NCI-H187 treated with DMSO at 0.1 percent for 48 hours (cell line): ENCODE measurements around the gene DENND4B.
"Not testable (repeated sequence)": the region's sequence is repeated elsewhere in the genome, so short reads cannot be mapped to it uniquely, and the experiment has no call there.

Experiments
- DNase-seq: peaks from one replicate; lab custom pipeline; 2025; lab: John Stamatoyannopoulos, UW

DENND4B gene, protein sequence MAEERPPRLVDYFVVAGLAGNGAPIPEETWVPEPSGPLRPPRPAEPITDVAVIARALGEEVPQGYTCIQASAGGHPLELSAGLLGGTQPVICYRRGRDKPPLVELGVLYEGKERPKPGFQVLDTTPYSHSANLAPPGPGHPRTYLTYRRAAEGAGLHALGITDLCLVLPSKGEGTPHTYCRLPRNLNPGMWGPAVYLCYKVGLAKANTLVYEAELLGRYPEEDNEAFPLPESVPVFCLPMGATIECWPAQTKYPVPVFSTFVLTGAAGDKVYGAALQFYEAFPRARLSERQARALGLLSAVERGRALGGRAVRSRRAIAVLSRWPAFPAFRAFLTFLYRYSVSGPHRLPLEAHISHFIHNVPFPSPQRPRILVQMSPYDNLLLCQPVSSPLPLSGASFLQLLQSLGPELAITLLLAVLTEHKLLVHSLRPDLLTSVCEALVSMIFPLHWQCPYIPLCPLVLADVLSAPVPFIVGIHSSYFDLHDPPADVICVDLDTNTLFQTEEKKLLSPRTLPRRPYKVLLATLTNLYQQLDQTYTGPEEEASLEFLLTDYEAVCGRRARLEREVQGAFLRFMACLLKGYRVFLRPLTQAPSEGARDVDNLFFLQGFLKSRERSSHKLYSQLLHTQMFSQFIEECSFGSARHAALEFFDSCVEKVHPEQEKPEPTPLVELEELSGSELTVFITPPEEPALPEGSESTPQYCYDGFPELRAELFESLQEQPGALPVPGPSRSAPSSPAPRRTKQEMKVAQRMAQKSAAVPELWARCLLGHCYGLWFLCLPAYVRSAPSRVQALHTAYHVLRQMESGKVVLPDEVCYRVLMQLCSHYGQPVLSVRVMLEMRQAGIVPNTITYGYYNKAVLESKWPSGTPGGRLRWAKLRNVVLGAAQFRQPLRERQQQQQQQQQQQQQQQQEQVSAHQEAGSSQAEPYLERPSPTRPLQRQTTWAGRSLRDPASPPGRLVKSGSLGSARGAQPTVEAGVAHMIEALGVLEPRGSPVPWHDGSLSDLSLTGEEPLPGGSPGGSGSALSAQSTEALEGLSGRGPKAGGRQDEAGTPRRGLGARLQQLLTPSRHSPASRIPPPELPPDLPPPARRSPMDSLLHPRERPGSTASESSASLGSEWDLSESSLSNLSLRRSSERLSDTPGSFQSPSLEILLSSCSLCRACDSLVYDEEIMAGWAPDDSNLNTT (N-terminal part only)

GRCh38 chr1:153946622-153947241, at the start of gene DENND4B:
TSS of gene DENND4B (minus strand) at chr1:153946718. CDS start at chr1:153944374, 2,344 bp downstream.
- peak; percentile 36 for DNase-seq

DNA sequence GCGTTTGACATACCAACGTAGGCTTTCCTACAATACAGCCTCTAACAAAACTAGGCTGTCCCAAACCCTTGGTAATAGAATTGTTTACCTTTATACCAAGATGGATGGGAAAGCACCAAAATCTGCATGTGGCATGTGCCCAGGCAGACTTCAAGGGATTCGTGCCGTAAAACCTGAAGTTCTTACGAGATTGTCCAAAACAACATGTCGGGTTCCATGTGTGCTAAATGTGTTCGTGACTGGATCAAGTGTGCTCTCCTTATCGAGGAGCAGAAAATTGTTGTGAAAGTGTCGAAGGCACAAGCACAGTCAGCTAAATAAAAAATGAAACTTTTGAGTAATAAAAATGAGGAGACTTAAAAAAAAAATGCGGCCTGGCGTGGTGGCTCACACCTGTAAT, 49.1 kb upstream of the DENND4B start:
- DNase-seq, result no peak

DNA sequence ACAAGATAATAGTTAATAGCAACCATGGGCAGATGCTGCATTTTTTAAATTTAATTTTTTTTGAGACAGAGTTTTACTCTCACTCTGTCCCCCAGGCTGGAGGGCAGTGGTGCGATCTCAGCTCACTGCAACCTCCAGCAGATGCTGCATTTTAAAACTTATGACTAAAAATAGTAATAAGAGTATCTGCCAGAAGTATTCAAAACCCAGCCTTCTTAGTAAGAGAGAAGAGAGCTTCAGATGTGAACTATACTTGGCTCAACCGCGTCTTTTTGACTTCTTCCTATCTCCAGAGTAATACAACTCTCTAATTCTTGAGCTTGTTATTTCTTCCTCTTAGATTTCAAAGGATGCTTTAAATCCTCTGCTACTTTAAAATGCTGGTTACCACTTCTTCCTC, 48.7 kb upstream of the DENND4B start:
- no peak for DNase-seq

DNA sequence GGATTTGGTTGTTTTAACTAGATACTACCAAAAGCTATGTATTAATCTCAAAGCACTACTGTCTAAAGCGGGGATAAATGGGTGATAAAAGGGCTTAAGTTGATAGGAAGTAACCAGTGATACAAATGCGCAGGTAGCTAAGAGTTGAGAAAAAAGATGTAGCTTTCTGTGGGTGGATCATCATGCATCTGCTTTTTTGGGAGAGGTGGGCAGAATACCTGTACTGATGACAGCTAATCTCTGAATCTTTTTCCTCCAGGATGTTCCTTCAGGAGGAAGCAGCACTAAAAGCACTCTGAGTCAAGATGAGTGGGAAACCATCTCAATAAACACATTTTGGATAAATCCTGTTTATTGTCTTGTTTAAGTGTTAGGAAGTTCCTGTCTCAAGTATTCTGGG, 45.3 kb upstream of the DENND4B start:
- DNase-seq, result no peak

GRCh38 chr1:153991151-153991630, 44.7 kb upstream of the DENND4B start:
- DNase-seq, result no peak

- peak; percentile 99 for DNase-seq
These were observed 44.1 kb upstream of the DENND4B start, which contains the start of gene RPS27 for GRCh38 chr1:153990468-153991150. TSS of gene RPS27 (plus strand) at chr1:153990762. CDS start at chr1:153990797, 35 bp downstream.

GRCh38 chr1:153987621-153988020, 41.1 kb upstream of the DENND4B start:
- DNase-seq, result no peak

- no peak for DNase-seq
These were observed 39.6 kb upstream of the DENND4B start, which contains the start of gene RAB13 for GRCh38 chr1:153985941-153986761. TSS of gene RAB13 (minus strand) at chr1:153986339. CDS start at chr1:153986236, 103 bp downstream.

DNA sequence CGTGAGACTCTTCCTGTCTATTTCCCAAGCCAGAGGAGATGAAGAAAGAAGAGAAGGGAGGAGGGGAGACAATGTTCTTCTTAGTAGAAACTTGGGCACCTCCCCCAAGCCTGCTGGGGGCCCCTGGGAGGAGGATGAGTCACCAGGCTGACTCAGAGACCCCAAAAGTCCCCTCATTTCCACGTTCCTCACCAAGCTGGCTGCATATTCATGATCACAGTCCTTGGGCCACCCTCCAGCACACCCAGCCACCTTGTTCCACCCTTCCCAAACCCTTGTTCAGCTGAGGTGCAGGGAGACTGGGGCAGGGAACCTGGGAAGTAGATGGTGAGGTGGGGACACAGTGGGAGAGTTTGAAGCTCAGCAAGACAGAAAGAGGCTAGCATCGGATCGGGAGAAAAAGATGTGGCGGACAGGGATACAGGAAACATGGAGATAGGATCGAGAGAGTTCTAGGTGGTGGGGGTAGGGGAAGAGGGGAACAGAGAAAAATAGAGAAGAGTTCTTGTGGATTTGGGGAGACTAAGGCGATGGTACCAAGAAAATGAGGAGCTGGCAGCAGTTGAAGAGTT, 38.9 kb upstream of the DENND4B start:
- DNase-seq, result no peak

GRCh38 chr1:153984123-153984894, 37.8 kb upstream of the DENND4B start:
- DNase-seq, result no peak

DNA sequence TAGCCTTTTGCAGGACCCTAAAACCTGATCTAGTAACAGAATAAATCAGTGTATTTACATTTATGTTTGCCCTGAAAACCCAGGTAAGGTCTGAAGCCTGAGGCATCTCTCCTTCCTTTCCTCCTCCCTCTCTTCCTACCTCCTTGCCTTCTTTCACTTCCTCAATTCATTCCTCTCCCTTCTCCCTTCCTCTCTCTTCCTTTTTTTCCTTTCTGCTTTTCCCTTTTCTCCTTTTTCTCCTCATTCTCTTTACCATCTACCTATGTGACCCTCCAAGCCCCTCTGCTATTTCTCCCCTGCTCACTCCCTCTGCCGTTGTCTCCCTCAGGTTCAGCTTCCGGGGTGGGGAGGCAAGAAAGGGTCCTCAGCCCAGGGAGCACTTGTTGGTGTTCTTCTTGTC, 35.2 kb upstream of the DENND4B start:
- DNase-seq, result not testable (repeated sequence)

- DNase-seq, result not testable (repeated sequence)
These were observed 32.6 kb upstream of the DENND4B start for GRCh38 chr1:153979091-153979490.

DNA sequence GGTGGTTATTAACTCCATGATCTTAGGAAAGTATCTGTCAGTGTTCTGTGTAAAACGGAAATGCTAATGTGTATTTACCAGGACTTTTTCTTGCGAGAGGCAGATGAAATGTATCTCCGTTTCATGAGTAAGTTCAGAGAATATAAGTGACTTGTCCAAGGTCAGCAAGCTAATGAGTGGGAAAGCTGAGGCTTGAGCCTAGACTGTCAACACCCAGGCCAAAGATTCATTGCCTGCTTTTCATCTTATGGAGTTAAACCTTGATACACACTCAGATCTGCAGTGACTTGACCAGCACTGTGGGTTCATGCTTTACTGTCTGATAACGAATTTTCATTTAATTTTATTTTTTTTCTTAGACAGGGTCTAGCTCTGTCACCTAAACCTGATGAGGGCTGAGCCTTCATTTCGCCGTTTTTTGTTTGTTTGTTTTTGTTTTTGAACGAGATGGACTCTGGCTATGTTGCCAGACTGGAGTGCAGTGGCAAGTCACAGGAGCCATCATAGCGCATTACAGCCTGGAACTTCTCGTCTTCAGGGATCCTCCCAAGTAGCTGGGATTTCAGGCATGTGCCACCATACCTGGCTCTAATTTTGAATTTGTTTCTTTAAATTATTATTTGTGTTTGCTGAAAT, 31.9 kb upstream of the DENND4B start:
- DNase-seq, result no peak

GRCh38 chr1:153977250-153978240, 31.0 kb upstream of the DENND4B start, which contains the start of gene JTB:
TSS of gene JTB (minus strand) at chr1:153977674. CDS start at chr1:153977252, 422 bp downstream.
- peak; percentile 91 for DNase-seq

- no peak for DNase-seq
These were observed 30.3 kb upstream of the DENND4B start for GRCh38 chr1:153976819-153977249.

GRCh38 chr1:153973525-153973924, 27.0 kb upstream of the DENND4B start:
- no peak for DNase-seq

- no peak for DNase-seq
These were observed 26.6 kb upstream of the DENND4B start for GRCh38 chr1:153973071-153973470.
